ENCODE measurements around the gene FICD. TPM values are rescaled to one million over a fixed set of nuclear protein-coding genes. Genes with fewer than 3 reads are reported as not detected.

The FICD gene
- polyA plus RNA-seq, 3 donors: 1.00 to 1.9 (median 1.6) TPM

GRCh38 chr12:108527166-108527496 lies 12.1 kb downstream of the FICD start:
- Histone ChIP-seq H4K20me1 (ENCODE audit: insufficient read depth, low read length) (peaks cover 22% of the 10 kb centered on the region), H3K27ac (ENCODE audit: low read depth in 1 of 2, low read length in 2 of 2) (no peak overlapping the region), H3K4me1 (ENCODE audit: control insufficient read depth in 1 of 2, insufficient read depth in 2 of 2, low read length in 2 of 2) (no peaks in the 10 kb centered on the region), H3K79me2 (ENCODE audit: insufficient read depth, low read length) (no peaks in the 10 kb centered on the region), H3K4me3 (replicated peaks in 1 of 3; ENCODE audit: low read depth in 2 of 3, low read length in 3 of 3) (no peak overlapping the region), H3K36me3 (replicated peaks in 1 of 2; ENCODE audit: control insufficient read depth in 1 of 2, insufficient read depth in 2 of 2, low read length in 2 of 2) (peaks cover 94 to 100% of the 10 kb centered on the region in 2 donors), H3K4me2 (replicated peaks; ENCODE audit: extremely low read depth, low read length, poor library complexity, severe bottlenecking) (no peak overlapping the region), H3K9me3 (replicated peaks in 1 of 2; ENCODE audit: control insufficient read depth in 1 of 2, insufficient read depth in 1 of 2, low read length in 2 of 2) (no peaks in the 10 kb centered on the region), H2AFZ (ENCODE audit: insufficient read depth, low read depth, low read length, poor library complexity, severe bottlenecking) (no peak overlapping the region), H3K27me3 (ENCODE audit: control insufficient read depth in 2 of 2, insufficient read depth in 2 of 2, low read length in 2 of 2) (no peaks in the 10 kb centered on the region), H3K9ac (ENCODE audit: insufficient read depth, low read length, poor library complexity, severe bottlenecking) (no peak overlapping the region)
- intact Hi-C loops (cut with micrococcal nuclease): no loop called here
- Mint-ChIP-seq H3K36me3 (peaks cover 93 to 99% of the 10 kb centered on the region in 2 donors), H3K4me1 (no peaks in the 10 kb centered on the region), H3K27ac (peak overlapping the region in 3 of 7 donors; percentile 0 to 57 (median 56)), H3K9me3 (no peaks in the 10 kb centered on the region), H3K4me3 (no peak overlapping the region), H3K27me3 (ENCODE audit: low read depth in 3 of 3) (no peaks in the 10 kb centered on the region)
- 96% methylated on average over 6 of the region's 6 CpGs for WGBS (ENCODE audit: insufficient coverage)
- no peak for DNase-seq
- TF ChIP-seq CTCF (IDR thresholded peaks at IDR 0.05): no peak

GRCh38 chr12:108530161-108530560 lies 15.1 kb downstream of the FICD start:
- Histone ChIP-seq H3K79me2 (ENCODE audit: insufficient read depth, low read length) (no peaks in the 10 kb centered on the region), H3K9ac (ENCODE audit: insufficient read depth, low read length, poor library complexity, severe bottlenecking) (no peak overlapping the region), H3K4me3 (replicated peaks in 1 of 3; ENCODE audit: low read depth in 2 of 3, low read length in 3 of 3) (no peak overlapping the region), H3K36me3 (replicated peaks in 1 of 2; ENCODE audit: control insufficient read depth in 1 of 2, insufficient read depth in 2 of 2, low read length in 2 of 2) (peaks cover 89 to 100% of the 10 kb centered on the region in 2 donors), H3K27me3 (ENCODE audit: control insufficient read depth in 2 of 2, insufficient read depth in 2 of 2, low read length in 2 of 2) (no peaks in the 10 kb centered on the region), H3K9me3 (replicated peaks in 1 of 2; ENCODE audit: control insufficient read depth in 1 of 2, insufficient read depth in 1 of 2, low read length in 2 of 2) (no peaks in the 10 kb centered on the region), H3K4me1 (ENCODE audit: control insufficient read depth in 1 of 2, insufficient read depth in 2 of 2, low read length in 2 of 2) (no peaks in the 10 kb centered on the region), H3K27ac (ENCODE audit: low read depth in 1 of 2, low read length in 2 of 2) (no peak overlapping the region), H4K20me1 (ENCODE audit: insufficient read depth, low read length) (peaks cover 4% of the 10 kb centered on the region), H3K4me2 (replicated peaks; ENCODE audit: extremely low read depth, low read length, poor library complexity, severe bottlenecking) (no peak overlapping the region), H2AFZ (ENCODE audit: insufficient read depth, low read depth, low read length, poor library complexity, severe bottlenecking) (no peak overlapping the region)
- Mint-ChIP-seq H3K4me1 (no peaks in the 10 kb centered on the region), H3K36me3 (peaks cover 82 to 97% of the 10 kb centered on the region in 2 donors), H3K27ac (peak overlapping the region in 1 of 7 donors; percentile 57), H3K27me3 (ENCODE audit: low read depth in 3 of 3) (no peaks in the 10 kb centered on the region), H3K9me3 (no peaks in the 10 kb centered on the region), H3K4me3 (no peak overlapping the region)
- WGBS (ENCODE audit: insufficient coverage): 98% methylated on average over 5 of the region's 9 CpGs
- no peak for TF ChIP-seq CTCF (IDR thresholded peaks at IDR 0.05)
- DNase-seq: no peak
- intact Hi-C loops (cut with micrococcal nuclease): no loop called here

All from CD14-positive monocyte (primary cell).